SJCRH30 (cell line): Measurements from ENCODE around the gene EFS. TPM values are rescaled to one million over a fixed set of nuclear protein-coding genes. Genes with fewer than 3 reads are reported as not detected.
"Not testable (repeated sequence)": the region's sequence is repeated elsewhere in the genome, so short reads cannot be mapped to it uniquely, and the experiment has no call there.

Experiments
- DNase-seq, 2 experiments: peaks; one replicate each; pipeline ENCODE4 v3.0.0-alpha.2; 2015 to 2020
- H3K27ac ChIP-seq: fragments of 250-450 bp; sonication (Bioruptor Pico); 2 replicates; pipeline ENCODE4 v1.5.1; 2020; ENCODE audit warnings: mild to moderate bottlenecking, moderate library complexity
- H3K27me3 ChIP-seq: fragments of 250-450 bp; sonication (Bioruptor Pico); 2 replicates; pipeline ENCODE4 v1.5.1; 2020; ENCODE audit warnings: mild to moderate bottlenecking, moderate library complexity
- H3K36me3 ChIP-seq: fragments of 250-450 bp; sonication (Bioruptor Pico); 2 replicates; pipeline ENCODE4 v1.5.1; 2020; ENCODE audit warnings: mild to moderate bottlenecking, moderate library complexity
- H3K4me1 ChIP-seq: fragments of 250-450 bp; sonication (Bioruptor Pico); 2 replicates; pipeline ENCODE4 v1.5.1; 2020; ENCODE audit warnings: mild to moderate bottlenecking, moderate library complexity
- H3K4me3 ChIP-seq: fragments of 250-450 bp; sonication (Bioruptor Pico); 2 replicates; pipeline ENCODE4 v1.5.1; 2020; ENCODE audit warnings: mild to moderate bottlenecking, moderate library complexity
- H3K9me3 ChIP-seq: fragments of 250-450 bp; sonication (Bioruptor Pico); replicated peaks from 2 replicates; pipeline ENCODE4 v1.5.1; 2020; ENCODE audit warnings: mild to moderate bottlenecking, moderate library complexity
- total RNA-seq: library from RNA; depleted of rRNA; stranded (reverse); fragments of >200 nt; shearing (Covaris generic); gene quantifications from 2 replicates; pipeline ENCODE4 v1.2.3, GENCODE V29; 2014

EFS gene
- total RNA-seq, 1 experiment from 2014 or later = 26.4 TPM

DNA sequence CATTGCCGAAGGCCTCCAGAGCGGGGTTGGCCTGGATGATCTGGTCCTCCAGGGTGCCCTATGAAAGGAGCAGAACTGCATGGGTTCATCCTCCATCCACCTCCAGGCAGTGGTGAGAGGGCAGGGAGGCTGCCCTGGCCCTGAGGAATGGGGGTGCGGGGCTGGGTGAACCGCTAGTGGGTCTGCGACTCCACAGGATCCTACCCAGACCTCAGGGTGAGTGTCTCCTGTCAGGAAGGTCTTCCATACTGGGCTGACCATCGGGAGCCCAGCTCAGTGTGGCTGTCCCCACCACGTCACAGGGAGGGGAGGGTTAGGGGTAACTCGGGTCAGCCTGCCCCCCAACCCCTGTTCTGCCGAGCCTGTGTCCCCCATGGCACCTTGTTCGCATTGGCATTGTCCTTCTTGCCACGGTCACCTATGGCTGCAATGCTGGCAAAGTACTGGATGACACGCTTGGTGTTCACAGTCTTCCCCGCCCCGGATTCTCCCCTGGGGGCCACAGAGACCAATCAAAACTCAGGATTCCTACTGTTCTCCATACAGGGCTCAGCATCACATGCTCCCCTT, 39.4 kb upstream of the EFS start:
- H3K27ac ChIP-seq = no peak overlapping the region
- no peak overlapping the region for H3K4me3 ChIP-seq
- peaks cover 3% of the 10 kb centered on the region; the same call in 1 of the 2 replicates for H3K4me1 ChIP-seq
- DNase-seq = no peak
- no peaks in the 10 kb centered on the region for H3K36me3 ChIP-seq
- peaks cover 8% of the 10 kb centered on the region; the same call in 1 of the 2 replicates for H3K27me3 ChIP-seq
- H3K9me3 ChIP-seq = no peaks in the 10 kb centered on the region

DNA sequence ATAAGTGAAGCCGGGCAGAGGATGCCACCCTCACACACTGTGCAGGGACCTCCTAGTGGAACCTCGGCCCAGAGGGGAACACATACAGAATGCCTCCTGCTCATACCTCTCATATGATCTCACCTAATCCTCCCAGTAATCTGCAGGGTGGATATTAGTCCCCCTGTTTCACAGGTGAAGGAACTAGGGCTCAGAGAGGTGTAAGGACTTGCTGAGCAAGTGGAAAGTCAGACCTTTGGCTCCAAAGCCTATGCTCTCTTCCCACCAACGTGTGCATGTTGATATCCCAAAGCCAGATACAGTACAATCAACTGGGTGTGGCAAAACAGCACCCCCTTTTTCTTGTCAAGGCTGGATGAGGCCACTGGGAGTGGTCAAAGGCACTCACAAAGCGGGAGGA, 38.9 kb upstream of the EFS start:
- H3K27me3 ChIP-seq = peaks cover 11% of the 10 kb centered on the region; the same call in 1 of the 2 replicates
- DNase-seq = no peak
- H3K27ac ChIP-seq = no peak overlapping the region
- no peak overlapping the region for H3K4me3 ChIP-seq
- H3K9me3 ChIP-seq = no peaks in the 10 kb centered on the region
- no peaks in the 10 kb centered on the region for H3K36me3 ChIP-seq
- H3K4me1 ChIP-seq = peaks cover 3% of the 10 kb centered on the region; the same call in 1 of the 2 replicates

DNA sequence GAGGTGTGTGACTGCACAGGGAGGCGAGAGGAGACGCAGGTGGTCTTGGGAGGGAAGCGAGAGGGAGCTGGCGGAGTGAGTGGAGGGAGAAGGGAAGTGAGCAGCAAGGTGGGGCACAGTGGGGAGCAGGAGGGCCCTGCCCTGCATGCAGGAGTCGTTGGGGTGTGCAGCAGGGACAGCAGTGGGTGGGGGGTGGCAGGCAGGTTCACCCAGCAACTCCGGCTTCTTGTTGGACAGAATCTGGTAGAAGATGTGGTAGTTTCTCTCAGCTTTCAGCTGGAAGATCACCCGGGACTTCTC, 38.1 kb upstream of the EFS start:
- peaks cover 8% of the 10 kb centered on the region; the same call in 1 of the 2 replicates for H3K27me3 ChIP-seq
- no peaks in the 10 kb centered on the region for H3K36me3 ChIP-seq
- no peak for DNase-seq
- no peaks in the 10 kb centered on the region for H3K9me3 ChIP-seq
- H3K4me3 ChIP-seq = no peak overlapping the region
- no peak overlapping the region for H3K27ac ChIP-seq
- peaks cover 3% of the 10 kb centered on the region; the same call in 1 of the 2 replicates for H3K4me1 ChIP-seq

DNA sequence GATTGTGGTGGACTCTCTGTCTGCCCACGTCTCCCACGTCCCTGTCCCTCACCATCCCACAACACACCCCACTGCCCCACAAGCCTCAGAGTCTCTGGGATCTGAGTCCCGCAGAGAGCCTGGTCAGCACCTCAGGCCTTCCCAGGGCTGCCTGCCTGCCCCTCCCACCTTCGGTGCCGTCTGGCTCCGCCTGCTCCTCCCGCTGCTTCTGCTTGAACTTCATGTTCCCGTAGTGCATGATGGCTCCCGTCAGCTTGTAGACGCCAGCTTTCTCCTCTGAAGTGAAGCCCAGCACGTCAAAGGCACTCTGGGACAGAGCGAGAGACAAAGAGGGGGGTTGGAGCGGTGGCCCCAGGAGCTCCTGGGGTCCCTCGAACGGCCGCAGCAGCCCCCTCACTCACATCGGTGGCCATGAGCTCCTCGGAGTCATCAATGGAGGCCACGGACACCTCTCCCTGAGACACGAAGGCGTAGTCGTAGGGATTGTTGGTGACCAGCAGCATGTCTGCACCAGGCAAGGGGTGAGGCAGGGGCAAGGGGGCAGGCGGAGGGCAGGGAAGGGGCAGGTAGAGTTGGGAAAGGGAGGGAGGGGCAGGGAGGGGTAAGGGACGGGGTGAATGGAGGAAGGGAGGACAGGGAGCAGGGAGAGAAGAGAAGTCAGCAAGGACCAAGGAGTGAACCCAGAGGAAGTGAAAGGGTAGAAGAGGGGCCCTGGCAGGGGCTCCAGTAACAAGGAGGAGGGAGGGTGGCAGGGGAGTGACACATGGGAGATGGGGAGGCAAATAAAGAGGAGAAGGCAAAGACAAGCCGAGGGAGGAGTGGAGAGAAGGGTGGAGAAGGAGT, 37.5 kb upstream of the EFS start:
- DNase-seq = no peak
- Histone ChIP-seq H3K4me3 (no peak overlapping the region), H3K36me3 (no peaks in the 10 kb centered on the region), H3K4me1 (peaks cover 3% of the 10 kb centered on the region; the same call in 1 of the 2 replicates), H3K27me3 (0 out of 2 replicates have a peak, but pooled peaks cover 7% of the 10 kb centered on the region), H3K9me3 (no peaks in the 10 kb centered on the region), H3K27ac (no peak overlapping the region)

DNA sequence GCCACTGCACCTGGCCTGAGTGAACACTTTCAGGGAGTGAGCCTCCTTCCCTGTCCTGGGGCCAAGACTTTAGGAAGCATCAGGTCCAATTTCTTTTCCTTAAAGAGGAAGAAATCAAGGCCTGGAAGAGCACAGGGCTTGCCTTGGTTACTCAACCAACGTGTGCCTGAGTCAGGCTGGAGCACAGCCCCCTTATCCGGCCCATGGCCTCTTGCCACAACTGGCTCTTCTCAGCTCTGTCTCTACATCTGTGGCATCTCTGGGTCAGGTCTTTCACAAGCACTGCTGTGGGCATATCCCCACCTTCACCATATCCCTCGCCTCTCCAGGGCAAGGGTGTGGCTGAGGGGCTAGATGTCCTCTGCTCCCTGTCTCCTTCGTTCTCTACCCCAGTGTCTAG, 36.3 kb upstream of the EFS start:
- 0 out of 2 replicates have a peak, but pooled peaks cover 5% of the 10 kb centered on the region for H3K27me3 ChIP-seq
- no peaks in the 10 kb centered on the region for H3K9me3 ChIP-seq
- H3K36me3 ChIP-seq = no peaks in the 10 kb centered on the region
- H3K27ac ChIP-seq = no peak overlapping the region
- peaks cover 2% of the 10 kb centered on the region; the same call in 1 of the 2 replicates for H3K4me1 ChIP-seq
- no peak for DNase-seq
- H3K4me3 ChIP-seq = no peak overlapping the region

DNA sequence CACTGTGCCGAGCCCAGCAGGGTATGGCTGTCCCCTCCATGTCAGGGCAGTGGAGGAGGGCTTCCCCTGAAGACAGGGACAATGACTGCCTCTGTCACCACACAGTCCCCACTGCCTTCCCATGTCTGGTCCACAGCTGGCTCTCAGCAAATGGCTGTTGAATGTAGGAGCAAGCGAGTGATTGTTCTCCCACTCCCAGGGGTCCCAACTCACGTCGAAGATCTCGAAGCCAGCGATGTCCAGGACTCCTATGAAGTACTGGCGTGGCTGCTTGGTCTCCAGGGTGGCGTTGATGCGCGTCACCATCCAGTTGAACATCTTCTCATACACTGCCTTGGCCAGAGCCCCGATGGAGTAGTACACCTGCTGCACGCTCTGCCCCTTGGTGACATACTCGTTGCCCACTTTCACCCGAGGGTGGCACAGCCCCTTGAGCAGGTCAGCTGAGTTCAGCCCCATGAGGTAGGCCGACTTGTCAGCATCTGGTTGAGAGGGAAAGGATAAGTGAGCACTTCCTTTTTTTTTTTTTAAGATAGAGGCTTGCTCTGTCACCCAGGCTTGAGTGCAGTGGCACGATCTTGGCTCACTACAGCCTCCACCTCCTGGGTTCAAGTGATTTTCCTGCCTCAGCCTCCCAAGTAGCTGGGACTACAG, 35.7 kb upstream of the EFS start:
- DNase-seq, H3K27ac ChIP-seq, H3K9me3 ChIP-seq, H3K4me3 ChIP-seq, H3K36me3 ChIP-seq, H3K27me3 ChIP-seq, H3K4me1 ChIP-seq: not testable (repeated sequence)

DNA sequence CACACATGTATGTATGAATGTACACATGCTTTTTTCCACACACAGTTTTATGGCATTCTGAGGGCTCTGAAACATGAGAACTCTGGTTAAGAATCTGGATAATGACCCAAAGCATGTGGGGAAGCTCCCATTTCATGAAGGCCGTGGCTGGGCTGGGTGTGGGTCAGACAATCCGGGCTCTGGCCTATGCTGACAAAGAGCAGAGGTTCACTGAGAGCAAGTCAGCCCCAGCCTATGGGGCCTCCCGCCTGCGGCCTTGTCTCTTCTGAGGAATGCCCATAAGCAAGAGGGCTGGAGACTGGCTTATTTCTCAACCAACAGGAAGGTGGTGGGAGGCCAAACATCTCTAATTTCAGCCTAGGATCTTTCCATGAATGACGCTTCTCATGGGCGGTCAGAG, 34.6 kb upstream of the EFS start:
- Histone ChIP-seq H3K4me1 (peaks cover 2% of the 10 kb centered on the region; the same call in 1 of the 2 replicates), H3K27ac (no peak overlapping the region), H3K27me3 (peaks cover 14% of the 10 kb centered on the region; the same call in 1 of the 2 replicates), H3K9me3 (no peaks in the 10 kb centered on the region), H3K4me3 (no peak overlapping the region), H3K36me3 (no peaks in the 10 kb centered on the region)
- DNase-seq = no peak

DNA sequence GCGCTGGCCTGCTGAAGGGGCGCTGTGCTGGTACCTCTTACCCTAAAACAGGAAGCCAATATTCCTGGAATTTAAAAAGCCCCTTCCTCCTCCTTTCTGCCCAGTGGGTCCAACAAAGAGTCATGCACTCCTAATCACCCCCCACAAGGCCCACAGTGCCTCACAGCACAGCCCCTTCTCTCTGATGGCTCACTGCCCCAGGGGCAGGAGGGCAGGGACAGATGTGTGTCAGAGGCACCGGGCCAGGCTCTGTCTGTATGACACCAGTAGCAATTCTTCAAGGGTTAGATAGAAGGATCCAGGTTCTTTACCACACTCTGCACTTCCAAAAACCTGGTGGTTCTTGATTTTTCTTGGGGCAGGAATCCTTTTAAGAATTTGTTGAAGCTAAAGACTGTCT, 34.2 kb upstream of the EFS start:
- no peaks in the 10 kb centered on the region for H3K36me3 ChIP-seq

DNA sequence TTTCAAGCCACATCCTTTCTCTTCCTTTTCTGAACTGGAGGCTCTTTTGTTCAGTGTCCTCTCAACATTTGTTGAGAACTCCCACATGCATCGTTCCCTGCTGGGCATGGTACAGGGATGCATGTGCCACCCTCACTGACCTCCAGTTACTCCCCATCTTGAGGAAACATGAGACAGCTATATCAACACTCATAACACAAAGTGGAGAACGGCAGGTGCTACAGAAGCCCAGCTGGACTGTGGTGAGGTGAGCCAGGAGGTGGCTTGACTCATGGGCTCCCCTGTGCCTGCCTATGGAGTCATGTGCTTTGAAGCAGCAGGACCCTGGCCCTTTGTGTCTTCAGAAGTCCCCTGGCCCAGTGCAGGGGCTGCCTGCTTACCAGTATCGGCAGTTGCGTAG, 33.4 kb upstream of the EFS start:
- Histone ChIP-seq H3K27me3 (peaks cover 15% of the 10 kb centered on the region; the same call in 1 of the 2 replicates), H3K4me1 (peaks cover 2% of the 10 kb centered on the region; the same call in 1 of the 2 replicates), H3K9me3 (no peaks in the 10 kb centered on the region), H3K36me3 (no peaks in the 10 kb centered on the region), H3K4me3 (no peak overlapping the region), H3K27ac (no peak overlapping the region)
- no peak for DNase-seq

More for the DNA sequence above, 34.2 kb upstream of the EFS start:
- Histone ChIP-seq H3K4me1 (peaks cover 2% of the 10 kb centered on the region; the same call in 1 of the 2 replicates), H3K27ac (no peak overlapping the region), H3K4me3 (no peak overlapping the region), H3K27me3 (peaks cover 15% of the 10 kb centered on the region; the same call in 1 of the 2 replicates), H3K9me3 (no peaks in the 10 kb centered on the region)
- DNase-seq = no peak

DNA sequence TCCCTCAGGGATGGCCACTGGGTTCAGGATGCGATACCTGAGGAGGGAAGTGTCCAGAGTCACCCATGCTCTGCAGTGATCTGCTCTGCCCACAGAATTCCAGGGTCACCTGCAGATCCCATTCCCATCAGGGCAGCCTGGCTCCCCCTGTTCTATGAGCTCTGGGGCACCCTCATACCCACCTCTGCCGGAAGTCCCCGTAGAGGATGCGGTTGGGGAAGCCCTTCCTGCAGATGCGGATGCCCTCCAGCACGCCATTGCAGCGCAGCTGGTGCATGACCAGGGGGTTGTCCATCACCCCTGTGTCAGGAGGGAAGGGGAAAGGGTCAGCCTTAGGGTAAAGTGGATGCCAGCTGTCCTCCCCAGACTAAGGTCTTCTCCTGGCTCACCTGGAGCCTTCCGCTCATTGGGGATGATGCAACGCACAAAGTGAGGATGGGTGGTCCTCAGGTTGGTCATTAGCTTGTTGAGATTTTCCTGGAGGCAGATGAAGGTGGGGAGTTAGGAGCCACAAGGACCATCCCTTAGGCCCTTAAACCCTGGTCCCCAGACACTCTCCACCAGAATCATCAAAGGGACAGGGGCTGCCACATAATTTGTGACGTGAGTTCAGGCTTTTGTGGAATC, 31.9 kb upstream of the EFS start:
- no peaks in the 10 kb centered on the region for H3K9me3 ChIP-seq
- H3K36me3 ChIP-seq = no peaks in the 10 kb centered on the region
- no peak overlapping the region for H3K27ac ChIP-seq
- no peak overlapping the region for H3K4me3 ChIP-seq
- H3K4me1 ChIP-seq = peaks cover 2% of the 10 kb centered on the region; the same call in 1 of the 2 replicates
- no peak for DNase-seq
- peaks cover 15% of the 10 kb centered on the region; the same call in 1 of the 2 replicates for H3K27me3 ChIP-seq

DNA sequence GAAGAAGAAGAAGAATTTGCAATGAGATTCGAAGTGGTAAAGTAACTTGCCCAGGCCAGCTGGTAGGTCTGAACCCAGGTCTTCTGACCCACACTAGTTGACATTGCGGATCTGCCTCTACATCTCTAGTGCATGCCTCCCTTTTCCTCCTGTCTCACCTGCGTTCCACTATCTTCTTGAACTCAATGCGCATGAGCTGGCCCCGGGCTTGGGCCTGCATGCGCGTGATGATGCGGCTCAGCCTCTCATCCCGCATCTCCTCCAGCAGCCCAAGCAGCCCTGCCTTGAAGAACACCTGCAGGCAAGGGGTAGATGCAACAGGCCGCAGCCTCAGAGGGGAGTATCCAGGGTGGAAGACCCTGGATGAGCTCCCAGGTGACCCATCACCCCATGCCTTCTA, 31.2 kb upstream of the EFS start:
- no peaks in the 10 kb centered on the region for H3K36me3 ChIP-seq
- DNase-seq = no peak
- H3K27ac ChIP-seq = no peak overlapping the region
- H3K9me3 ChIP-seq = no peaks in the 10 kb centered on the region
- H3K4me1 ChIP-seq = peaks cover 2% of the 10 kb centered on the region; the same call in 1 of the 2 replicates
- no peak overlapping the region for H3K4me3 ChIP-seq
- peaks cover 15% of the 10 kb centered on the region; the same call in 1 of the 2 replicates for H3K27me3 ChIP-seq

DNA sequence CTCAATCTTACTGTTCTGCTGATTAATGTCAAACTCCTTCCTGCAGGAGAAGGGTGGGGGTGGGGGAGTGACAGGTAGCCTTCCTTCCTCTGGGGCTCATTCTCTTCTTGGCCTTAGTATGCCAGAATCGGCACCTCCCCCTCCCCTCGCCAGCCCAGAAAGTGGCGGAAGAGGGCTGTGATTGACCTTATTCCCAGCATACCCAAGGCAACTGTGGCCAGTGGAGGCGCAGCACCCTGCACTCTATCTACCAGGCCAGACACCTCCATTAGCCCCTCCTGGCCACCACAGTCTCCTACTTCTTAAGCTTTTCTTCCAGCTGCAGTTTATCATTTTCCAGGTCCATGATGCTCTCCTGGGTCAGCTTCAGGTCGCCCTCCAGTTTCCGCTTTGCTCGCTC, 27.6 kb upstream of the EFS start:
- Histone ChIP-seq H3K27ac (no peak overlapping the region), H3K27me3 (peaks cover 17% of the 10 kb centered on the region; the same call in 1 of the 2 replicates), H3K4me3 (no peak overlapping the region), H3K9me3 (no peaks in the 10 kb centered on the region), H3K4me1 (peaks cover 2% of the 10 kb centered on the region; the same call in 1 of the 2 replicates), H3K36me3 (no peaks in the 10 kb centered on the region)
- DNase-seq = no peak

DNA sequence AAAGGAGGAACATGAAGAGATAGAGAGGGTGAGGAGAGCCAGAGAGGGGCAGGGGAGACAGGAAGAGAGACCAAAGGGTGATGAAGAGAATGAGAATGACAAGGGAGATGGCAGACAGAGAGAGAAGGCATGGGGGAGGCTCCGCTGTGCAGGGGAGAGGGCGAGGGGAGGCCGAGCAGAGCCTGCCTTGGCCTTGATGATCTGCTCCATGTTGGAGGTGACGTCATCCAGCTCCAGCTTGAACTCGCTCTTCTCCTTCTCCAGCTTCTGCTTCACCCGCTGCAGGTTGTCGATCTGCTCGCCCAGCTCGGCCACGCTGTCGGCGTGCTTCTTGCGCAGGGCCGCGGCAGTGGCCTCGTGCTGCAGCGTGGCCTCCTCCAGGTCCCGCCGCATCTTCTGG, 24.9 kb upstream of the EFS start:
- not testable (repeated sequence) for H3K27ac ChIP-seq, DNase-seq, H3K9me3 ChIP-seq, H3K4me3 ChIP-seq, H3K4me1 ChIP-seq, H3K36me3 ChIP-seq
- H3K27me3 ChIP-seq = peaks cover 24% of the 10 kb centered on the region; the same call in 1 of the 2 replicates

DNA sequence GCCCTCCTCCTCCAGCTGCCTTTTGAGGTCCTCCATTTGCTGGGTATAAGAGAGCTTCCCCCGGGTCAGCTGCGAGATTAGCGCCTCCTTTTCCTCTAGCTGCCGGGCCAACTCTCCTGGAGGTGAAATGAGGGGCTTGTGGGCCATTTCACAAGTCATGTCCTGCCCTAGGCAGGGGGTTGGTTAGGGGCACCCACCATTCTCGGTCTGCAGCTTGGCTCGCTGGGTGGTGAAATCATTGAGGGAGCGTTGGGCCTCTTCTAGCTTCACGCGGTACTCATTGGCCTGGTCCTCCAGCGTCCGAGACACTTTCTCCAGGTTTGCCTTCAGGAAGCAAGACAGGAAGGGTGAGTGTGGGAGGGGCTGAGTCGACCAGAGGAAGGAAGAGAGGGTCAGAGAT, 24.4 kb upstream of the EFS start:
- H3K4me1 ChIP-seq = no peaks in the 10 kb centered on the region

More for the DNA sequence above, 24.4 kb upstream of the EFS start:
- Histone ChIP-seq H3K36me3 (no peaks in the 10 kb centered on the region), H3K27me3 (peaks cover 24% of the 10 kb centered on the region; the same call in 1 of the 2 replicates), H3K27ac (no peak overlapping the region), H3K4me3 (no peak overlapping the region), H3K9me3 (no peaks in the 10 kb centered on the region)
- DNase-seq = no peak
